ENCODE results near the gene ICE2.
"Not testable (repeated sequence)": the region's sequence is repeated elsewhere in the genome, so short reads cannot be mapped to it uniquely, and the experiment has no call there.

ICE2 gene

DNA sequence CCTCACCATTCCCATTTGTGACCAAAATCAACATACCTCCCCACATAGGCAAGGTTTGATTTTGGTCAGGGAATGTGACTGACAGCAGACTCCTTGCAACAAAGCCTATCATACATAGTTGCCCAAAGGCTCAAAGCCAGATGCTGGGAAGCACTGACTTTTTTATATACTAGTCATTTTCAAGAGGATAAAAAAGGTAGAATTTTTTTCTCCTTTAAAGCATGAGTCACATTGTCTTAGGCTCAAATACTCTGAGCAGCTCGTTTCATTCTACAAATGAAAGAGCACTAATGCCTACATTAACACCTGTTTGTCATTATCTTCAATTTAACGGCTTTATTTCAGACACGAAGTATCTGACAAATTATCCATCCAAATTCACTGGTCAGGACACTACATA is 36.2 kb downstream of the ICE2 start:
- FAIRE-seq: peak; percentile 93

DNA sequence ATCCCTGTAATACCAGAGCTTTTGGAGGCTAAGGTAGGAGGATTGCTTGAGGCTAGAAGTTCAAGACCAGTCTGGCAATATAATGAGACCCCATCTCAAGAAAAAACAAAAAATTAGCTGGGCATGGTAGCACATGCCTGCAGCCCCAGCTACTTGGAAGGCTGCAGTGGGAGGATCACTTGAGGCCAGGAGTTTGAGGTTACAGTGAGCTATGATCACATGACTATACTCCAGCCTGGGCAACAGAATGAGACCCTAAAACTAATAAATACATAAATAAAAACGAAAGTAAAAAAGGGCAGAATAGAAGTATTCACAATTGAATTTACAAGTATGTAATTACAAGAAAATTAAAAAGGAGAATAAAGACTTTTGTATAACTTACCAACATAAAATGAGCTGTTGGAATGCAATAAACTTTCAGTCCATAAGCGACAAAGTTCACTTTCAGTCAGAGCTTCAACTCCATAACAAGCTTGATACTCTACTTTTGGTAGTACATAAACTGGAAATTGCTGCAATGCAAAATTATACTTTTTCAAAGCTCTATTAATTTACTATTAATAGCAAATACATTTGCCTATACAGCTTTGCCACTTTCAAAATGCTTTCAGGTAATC is 36.8 kb downstream of the ICE2 start:
- no peak for FAIRE-seq

DNA sequence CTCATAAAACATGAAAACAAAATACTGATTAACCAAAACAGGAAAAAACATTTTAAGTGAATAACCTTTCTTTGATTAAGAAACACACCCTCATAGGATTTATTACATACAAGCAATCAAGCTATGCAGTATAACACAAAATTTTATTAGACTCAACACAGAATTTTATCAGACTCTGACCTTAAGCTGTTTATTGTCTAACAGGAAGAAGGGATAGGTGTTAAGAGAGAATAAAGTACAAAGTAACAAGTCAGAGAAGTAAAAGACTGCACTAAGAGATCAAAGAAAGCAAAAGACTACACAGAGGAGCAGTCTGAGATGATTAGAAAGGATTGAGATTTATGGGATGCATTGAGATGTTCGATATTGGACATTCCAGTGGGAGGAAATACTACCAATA is 37.6 kb downstream of the ICE2 start:
- no peak for FAIRE-seq

DNA sequence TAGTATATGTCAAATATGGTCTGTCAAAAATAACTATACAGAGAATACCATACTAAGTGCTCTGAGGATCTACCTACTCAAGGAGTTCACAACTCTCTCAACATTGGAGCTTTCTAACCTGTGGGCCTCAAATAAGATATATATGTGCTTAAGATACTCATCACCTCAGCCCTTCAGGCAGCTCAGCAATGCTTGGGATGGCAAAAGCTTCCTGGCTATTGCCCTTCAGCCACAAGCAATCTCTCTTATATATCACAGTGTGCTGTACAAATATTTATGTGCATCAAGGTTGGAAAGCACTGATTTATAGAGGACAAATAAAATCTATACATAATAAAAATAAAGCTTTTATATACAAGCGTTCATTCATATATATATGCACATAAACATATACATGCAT is 40.3 kb downstream of the ICE2 start:
- no peak for FAIRE-seq

DNA sequence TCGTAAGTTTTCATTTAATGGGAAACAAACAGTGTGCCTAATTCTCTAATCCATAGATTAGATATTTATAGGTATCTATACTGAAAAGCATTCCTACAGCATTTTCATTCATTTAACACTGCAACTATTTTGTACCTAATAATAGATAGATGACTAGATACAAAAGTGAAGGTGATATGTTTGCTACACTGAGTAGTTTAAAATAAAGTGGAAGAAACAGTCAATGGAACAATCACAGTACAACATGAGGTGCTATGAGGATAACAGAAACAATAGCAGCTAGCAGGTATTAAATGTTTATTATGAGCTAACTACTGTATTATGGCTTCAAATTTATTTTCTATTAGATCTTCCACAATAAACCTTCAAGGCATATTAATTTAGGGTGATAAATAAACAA is 50.0 kb downstream of the ICE2 start:
- no peak for FAIRE-seq

DNA sequence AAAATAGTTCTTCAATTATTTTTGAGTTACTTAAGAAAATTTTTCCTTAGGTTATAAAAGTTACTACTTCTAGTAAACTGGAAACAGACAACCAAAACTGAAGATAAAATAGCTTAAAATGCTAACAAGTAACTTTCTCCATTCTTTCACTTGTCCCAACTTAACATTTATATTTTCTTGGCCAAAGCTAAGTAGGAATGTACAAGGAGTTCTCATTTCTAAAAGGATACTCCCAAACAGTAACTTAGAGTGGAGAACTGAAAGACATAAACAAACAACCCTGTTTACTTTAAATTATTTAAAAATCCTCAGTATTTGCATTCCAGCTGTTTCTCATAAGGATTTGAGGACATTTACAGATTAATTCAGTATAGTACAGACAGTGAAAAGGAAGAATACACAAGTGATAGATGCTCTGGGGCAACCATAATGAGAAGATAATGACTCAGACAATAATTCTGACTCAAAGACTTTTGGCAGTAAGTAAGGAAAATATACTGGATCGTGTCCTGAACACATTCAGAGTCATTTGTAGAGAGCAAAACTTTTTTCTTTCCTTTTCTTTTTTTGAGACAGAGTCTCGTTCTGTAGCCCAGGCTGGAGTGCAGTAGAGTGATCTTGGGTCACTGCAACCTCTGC is 52.0 kb downstream of the ICE2 start:
- FAIRE-seq: no peak

DNA sequence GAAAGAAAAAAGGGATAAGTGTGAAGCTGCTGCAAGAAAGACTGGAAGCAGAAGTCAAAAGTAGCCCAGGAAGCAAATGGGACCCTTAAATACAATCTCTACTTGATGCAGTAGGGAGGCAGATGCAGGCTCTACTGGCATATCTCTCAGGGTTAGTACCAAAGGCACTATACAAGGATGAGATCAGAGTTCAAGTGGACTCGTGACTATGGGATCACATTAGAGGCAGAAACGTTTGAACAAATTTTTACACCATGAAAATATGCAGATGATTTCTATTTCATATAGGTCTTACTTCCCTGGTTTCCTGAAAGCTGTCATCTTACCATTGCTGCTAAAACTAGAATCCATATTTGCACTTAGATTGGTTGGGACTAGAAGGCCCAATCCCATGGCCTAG is 53.5 kb downstream of the ICE2 start:
- FAIRE-seq: no peak

DNA sequence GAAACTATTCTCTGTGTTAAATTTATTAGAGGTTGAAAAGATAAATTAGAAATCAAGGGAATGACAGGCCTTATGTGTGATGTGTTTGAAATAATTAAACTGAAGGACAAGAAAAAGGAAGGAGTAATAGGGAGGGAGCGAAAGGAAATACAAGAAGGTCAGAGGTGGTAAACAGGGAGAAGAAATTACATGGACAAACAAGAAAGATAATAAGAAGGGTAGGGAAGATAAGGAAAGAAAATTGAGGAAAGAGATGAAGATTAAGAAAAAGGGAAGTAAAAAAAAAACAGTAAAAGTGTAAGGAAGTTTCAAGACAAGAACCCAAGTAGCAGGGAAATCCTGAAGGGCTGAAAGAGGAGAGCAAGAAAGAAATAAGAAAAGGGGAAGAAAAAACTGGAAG is 54.9 kb downstream of the ICE2 start:
- no peak for FAIRE-seq

DNA sequence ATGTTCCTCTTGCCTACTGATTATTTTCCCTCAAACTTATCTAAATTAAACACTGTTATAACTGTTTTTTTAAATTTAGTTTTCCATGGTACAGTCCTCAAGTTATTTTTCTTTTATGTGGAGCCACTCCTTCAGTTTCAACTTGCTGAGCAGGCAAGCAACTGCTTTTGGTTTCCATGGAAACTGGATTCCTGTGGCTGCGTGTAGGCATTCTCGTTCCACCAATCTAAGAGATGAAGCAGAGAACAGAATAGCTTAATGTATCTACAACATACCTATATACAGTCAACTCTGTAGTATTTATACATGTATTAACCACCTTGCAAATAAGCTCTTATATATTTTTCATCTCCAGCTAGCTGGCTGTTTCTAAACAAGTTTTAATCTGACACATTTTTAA is 55.4 kb downstream of the ICE2 start:
- FAIRE-seq: no peak

DNA sequence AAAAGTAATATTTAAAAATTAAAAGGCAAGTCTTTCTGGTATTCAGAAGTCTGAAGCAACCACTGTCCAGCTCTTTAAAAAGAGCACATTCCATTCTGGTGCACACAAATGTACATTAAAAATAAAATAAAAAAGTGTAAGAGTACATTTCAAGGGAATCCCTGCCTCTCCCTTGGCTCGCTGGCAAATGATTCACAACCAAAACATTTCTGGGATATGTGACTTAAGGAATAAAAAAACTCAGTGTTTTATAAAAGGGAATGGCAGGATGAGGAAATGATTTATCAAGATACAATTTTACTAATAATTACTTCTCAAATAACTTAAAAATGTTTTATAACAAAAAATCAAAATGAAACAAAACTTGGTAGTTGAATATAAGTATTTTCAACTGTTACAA is 57.4 kb downstream of the ICE2 start:
- FAIRE-seq: no peak

DNA sequence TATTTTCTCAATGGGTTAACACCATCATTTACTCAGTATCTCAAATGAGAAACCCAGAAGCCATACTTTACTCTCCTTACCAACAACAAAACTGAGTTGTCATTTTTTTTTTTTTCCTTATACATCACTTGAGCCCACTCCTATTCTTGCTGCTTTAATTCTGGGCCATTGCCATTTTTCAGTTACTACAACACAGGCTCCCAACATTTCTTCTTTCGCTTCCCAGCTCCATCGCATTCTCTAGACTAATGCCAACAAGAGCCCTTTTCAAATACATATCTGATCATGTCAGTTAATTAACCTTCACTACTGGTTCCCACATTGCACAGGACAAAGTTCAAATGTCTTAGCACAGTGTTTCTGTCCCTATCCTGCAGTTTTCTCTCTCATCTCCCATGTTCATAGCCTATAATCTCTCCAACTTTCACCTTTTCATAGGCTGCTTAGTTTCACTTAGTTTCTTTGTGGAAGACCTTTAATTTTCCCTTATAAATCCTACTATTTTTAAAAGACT is 58.7 kb downstream of the ICE2 start:
- FAIRE-seq: no peak

DNA sequence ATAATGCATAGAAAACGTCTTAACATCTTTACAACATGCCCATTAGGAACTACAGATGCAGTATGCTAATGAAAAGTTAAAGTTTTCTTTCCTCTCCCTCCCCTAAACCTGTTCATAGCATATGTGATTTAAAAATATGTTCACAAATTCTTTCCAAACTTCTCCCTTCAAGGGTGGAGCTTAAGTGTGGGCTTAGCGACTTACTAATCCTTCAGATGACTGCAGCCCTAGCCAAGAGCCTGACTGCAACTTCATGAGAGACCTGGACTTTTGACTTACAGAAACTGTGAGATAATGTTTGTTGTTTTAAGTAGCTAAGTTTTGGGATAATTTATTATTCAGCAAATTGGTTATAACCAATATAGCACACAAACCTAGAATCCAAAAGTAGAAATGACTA is 59.2 kb downstream of the ICE2 start:
- no peak for FAIRE-seq

DNA sequence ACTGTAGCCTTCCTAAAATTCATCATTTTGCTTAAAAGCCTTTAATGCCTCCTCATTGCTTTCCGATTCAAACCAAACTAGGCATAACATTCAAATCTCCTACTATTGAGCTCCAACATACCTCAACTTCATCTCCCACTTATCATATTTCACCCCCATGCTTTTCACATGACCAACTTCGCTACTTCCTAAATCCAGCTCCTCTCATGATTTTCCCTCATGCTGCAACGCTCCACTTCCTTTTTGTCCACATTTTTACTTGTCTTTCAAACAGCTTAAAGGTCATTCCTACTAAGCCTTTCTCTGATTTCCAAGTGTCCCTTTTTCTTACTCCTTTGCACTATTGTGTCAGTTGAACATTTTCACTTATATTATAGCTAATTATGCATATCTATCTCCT is 60.8 kb downstream of the ICE2 start:
- no peak for FAIRE-seq

DNA sequence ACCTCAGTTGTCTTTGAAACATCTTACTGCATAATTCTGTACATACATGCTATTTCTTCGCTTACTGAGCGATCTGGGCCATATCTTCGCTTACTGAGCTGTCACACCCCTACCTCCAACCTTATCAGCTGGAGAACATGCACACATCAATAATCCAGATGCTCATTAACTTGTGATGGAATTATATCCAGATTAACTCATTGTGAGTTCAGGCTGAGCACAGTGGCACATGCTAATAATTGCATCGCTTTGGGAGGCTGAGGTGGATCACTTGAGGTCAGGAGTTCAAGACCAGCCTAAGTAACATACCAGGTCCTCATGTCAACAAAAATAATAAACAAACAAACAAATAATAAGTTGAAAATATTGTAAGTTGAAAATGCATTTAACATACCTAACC is 61.8 kb downstream of the ICE2 start:
- no peak for FAIRE-seq

DNA sequence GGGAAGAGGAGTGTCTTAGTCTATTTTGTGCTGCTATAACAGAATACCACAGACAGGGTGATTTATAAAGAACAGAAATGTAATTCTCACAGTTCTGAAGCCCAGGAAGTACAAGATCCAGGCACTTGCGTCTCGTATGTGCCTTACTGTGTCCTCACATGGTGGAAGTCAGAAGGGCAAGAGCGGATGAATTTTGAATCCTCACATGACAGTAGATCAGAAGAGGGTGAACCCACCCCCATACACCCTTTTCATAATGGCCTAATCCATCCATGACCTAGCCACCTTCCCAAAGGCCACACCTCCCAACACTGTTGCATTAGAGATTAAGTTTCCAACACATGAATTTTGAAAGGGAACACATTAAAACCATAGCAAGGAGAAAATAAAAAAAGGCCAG is 62.5 kb downstream of the ICE2 start:
- FAIRE-seq: no peak

DNA sequence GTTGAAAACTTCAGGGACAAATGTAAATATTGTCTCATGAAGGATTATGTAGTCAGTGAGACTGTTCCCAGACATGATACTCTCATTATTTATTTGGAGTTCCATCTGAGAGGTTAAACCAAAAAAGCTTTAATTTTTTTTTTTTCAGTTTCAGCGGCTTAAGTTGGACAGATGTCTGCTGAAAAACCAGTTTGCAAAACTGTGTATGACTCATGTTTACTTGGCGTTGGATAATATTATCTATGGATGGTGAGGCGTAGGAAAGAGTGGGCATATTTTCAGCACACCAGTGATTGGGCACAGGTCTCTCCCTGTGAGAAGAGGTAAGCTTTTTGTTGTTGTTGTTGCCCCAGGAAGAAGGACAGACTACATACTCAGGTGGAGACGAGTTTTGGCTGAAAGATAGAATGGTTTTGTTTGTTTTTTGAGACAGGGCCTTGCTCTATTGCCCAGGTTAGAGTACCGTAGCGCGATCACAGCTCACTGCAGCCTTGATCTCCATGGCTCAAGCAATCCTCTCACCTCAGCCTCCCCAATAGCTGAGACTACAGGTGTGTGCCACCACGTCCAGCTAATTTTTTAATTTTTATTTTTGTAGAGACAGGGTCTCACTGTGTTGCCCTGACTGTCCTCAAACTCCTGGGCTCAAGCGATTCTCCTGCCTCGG is 64.8 kb downstream of the ICE2 start:
- no peak for FAIRE-seq

DNA sequence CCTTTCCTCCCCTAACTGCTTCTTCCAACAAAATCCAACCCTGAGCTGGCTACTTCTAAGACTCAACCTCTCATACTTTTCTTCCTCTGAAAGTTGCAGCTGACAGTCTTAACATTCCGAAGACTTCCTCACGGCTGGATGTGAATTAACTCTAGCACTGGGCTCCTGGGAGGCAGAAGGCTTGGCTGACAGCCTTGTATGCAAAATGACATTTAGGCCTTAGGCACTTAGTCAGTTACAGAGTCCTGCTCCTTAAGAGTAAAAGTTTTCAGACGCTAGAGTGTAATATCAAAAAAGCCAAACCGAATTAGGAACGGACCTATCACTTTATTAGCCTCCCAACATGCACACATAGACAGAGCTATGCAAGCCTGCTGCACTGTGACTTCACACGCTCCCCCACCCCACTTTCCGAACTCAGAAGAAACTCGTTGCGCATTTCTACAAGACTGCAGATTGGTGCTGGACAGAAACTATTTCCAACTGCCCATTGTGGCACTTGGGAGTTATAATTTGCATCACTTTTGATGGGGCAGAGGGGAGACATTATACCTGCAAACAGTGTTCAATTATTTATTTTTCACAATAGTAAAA is 65.6 kb downstream of the ICE2 start:
- no peak for FAIRE-seq

DNA sequence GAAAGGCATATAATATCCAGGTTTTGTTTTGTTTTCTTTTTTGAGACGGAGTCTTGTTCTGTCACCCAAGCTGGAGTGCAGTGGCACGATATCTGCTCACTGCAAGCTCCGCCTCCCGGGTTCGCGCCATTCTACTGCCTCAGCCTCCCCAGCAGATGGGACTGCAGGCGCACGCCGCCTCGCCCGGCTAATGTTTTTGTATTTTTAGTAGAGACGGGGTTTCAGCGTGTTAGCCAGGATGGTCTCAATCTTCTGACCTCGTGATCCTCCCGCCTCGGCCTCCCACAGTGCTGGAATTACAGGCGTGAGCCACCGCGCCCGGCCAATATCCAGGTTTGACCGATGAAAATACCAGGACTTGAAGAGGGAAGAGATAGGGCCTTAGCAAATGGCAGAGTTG is 66.1 kb downstream of the ICE2 start:
- FAIRE-seq: not testable (repeated sequence)

DNA sequence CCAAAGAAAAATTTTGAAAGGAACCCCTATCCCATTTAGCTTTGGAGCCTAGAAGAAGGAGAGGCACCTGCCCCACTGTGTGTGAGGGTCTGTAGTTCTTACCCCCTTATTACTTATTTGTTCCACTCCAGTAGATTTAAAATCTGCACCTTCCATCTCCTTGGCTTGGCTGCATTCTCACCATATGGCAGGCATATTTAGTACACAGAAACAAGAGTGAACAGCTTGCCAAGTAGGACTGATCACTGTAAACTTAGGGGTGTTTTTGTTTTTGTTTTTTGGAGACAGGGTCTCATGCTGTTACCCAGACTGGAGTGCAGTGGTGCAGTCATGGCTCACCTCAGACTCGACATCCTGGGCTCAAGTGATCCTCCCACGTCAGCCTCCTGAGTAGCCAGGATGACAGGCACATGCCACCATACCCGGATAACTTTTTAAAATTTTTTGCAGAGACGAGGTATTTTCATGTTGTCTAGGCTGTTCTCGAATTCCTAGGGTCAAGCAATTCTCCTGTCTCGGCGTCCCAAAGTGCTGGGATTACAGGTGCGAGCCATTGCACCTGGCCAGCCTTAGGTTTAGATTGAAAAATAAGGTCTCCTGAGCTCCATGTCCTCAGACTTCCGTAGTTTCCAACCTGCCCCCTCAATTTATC is 67.0 kb downstream of the ICE2 start:
- no peak for FAIRE-seq

DNA sequence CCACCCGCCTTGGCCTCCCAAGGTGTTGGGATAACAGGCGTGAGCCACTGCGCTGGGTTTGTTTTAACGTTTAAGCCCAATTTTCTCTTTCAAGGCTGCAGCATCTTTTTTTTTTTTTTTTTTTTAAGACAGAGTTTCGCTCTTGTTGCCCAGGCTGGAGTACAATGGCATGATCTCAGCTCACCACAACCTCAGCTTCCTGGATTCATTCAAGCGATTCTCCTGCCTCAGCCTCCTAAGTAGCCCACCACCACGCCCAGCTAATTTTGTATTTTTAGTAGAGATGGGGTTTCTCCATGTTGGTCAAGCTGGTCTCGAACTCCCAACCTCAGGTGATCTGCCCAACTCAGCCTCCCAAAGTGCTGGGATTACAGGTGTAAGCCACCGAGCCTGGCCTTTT is 68.6 kb downstream of the ICE2 start:
- FAIRE-seq: not testable (repeated sequence)

DNA sequence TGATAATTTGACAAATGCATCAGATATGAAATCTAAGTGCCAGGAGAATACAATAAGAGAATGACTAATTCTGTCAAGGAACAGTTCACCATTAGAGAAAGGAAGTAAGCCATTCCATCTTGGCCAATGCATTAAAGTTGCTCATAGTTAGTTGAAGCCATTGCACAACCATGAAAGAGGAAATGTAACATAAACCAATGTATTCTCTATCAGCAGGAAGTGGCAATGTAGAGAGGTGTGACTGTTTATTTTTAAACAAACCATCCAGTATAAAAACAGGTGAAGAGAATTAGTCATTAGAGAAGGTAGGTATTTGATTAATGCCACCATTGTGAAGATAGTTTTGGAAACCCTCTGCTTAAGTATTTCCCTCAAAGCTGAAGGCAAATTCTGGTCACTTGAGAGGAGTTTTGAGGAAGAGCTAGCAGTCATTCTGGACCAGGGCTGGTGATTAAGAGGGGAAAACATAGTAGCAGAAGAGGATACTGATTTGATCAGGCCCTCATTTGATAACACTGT is 70.4 kb downstream of the ICE2 start:
- FAIRE-seq: no peak

DNA sequence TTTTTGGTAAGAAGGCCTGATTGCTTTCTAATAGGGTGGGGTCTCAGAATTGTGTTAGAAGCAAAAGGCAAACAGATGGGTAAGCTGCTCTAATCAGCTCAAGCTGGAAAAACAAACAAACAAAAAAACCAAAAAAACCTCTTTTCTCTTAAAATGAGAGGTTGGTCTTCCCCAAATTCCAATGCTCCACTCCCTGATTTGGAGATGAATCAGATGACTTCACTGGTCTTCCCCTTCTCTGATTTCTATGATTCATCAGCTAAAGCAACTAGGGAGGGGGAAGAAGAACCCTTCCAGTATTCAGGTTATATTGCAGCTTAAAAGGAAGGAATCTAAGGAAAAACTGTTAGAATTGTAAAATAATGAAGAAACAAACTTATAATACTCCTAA is 71.5 kb downstream of the ICE2 start:
- no peak for FAIRE-seq

Measured in islet of Langerhans (tissue), 1 donor.